GM19025 (cell line): ENCODE results near the gene RCAN2.
"Not testable (repeated sequence)": the region's sequence is repeated elsewhere in the genome, so short reads cannot be mapped to it uniquely, and the experiment has no call there.

Experiments used
- ATAC-seq: cut with Tn5 transposase; IDR thresholded peaks from one replicate; pipeline ENCODE4 v1.9.1; 2021; ENCODE audit warnings: mild to moderate bottlenecking, low read depth, moderate library complexity; ENCODE audit not compliant: unreplicated experiment

The RCAN2 gene

GRCh38 chr6:46444772-46445454 is 46.3 kb downstream of the RCAN2 start:
- ATAC-seq: no peak

GRCh38 chr6:46443623-46444022 is 47.6 kb downstream of the RCAN2 start:
- no peak for ATAC-seq

- no peak for ATAC-seq
Observed at GRCh38 chr6:46440641-46441040, 50.6 kb downstream of the RCAN2 start.

- no peak for ATAC-seq
Observed at GRCh38 chr6:46440141-46440540, 51.1 kb downstream of the RCAN2 start.

- no peak for ATAC-seq
Observed at GRCh38 chr6:46438245-46438644, 53.0 kb downstream of the RCAN2 start.

GRCh38 chr6:46437671-46438221 is 53.5 kb downstream of the RCAN2 start:
- ATAC-seq: no peak

- no peak for ATAC-seq
Observed at GRCh38 chr6:46422619-46423018, 68.6 kb downstream of the RCAN2 start.

- ATAC-seq: no peak
Observed at GRCh38 chr6:46421939-46422338, 69.3 kb downstream of the RCAN2 start.

- no peak for ATAC-seq
Observed at GRCh38 chr6:46420921-46421638, 70.2 kb downstream of the RCAN2 start.

- no peak for ATAC-seq
Observed at GRCh38 chr6:46419576-46420002, 71.7 kb downstream of the RCAN2 start.

- no peak for ATAC-seq
Observed at GRCh38 chr6:46414398-46414797, 76.9 kb downstream of the RCAN2 start.

- ATAC-seq: no peak
Observed at GRCh38 chr6:46412662-46413061, 78.6 kb downstream of the RCAN2 start.

GRCh38 chr6:46411456-46412197 is 79.6 kb downstream of the RCAN2 start:
- ATAC-seq: no peak

GRCh38 chr6:46410334-46410953 is 80.8 kb downstream of the RCAN2 start:
- no peak for ATAC-seq

GRCh38 chr6:46407776-46408530 is 83.3 kb downstream of the RCAN2 start:
- no peak for ATAC-seq

GRCh38 chr6:46407246-46407645 is 84.0 kb downstream of the RCAN2 start:
- ATAC-seq: no peak

- ATAC-seq: not testable (repeated sequence)
Observed at GRCh38 chr6:46405620-46406180, 85.5 kb downstream of the RCAN2 start.

GRCh38 chr6:46400898-46401297 is 90.4 kb downstream of the RCAN2 start:
- no peak for ATAC-seq

- no peak for ATAC-seq
Observed at GRCh38 chr6:46395530-46395929, 95.7 kb downstream of the RCAN2 start.

GRCh38 chr6:46393940-46394337 is 97.3 kb downstream of the RCAN2 start:
- no peak for ATAC-seq
